Measurements from ENCODE around the gene SFSWAP. TPM values are rescaled to one million over a fixed set of nuclear protein-coding genes. Genes with fewer than 3 reads are reported as not detected.
"Not testable (repeated sequence)": the region's sequence is repeated elsewhere in the genome, so short reads cannot be mapped to it uniquely, and the experiment has no call there.

The SFSWAP gene
- total RNA-seq, 1 donor from 2014 or later, result 33.1 TPM

- DNase-seq (ENCODE audit: extremely low read depth, low read depth, low spot score), result no peak
Measured at GRCh38 chr12:131801254-131801866, 90.5 kb downstream of the SFSWAP start.

- DNase-seq (ENCODE audit: extremely low read depth, low read depth, low spot score), result no peak
Measured at GRCh38 chr12:131803961-131804521, 93.2 kb downstream of the SFSWAP start.

GRCh38 chr12:131805421-131805820, 94.5 kb downstream of the SFSWAP start:
- no peak for DNase-seq (ENCODE audit: extremely low read depth, low read depth, low spot score)

- no peak for DNase-seq (ENCODE audit: extremely low read depth, low read depth, low spot score)
Measured at GRCh38 chr12:131806674-131807073, 95.8 kb downstream of the SFSWAP start.

- no peak for DNase-seq (ENCODE audit: extremely low read depth, low read depth, low spot score)
Measured at GRCh38 chr12:131808744-131809371, 98.0 kb downstream of the SFSWAP start.

- DNase-seq (ENCODE audit: extremely low read depth, low read depth, low spot score), result not testable (repeated sequence)
Measured at GRCh38 chr12:131809476-131810254, 98.8 kb downstream of the SFSWAP start.

- DNase-seq (ENCODE audit: extremely low read depth, low read depth, low spot score), result no peak
Measured at GRCh38 chr12:131810726-131811125, 99.8 kb downstream of the SFSWAP start.

- DNase-seq (ENCODE audit: extremely low read depth, low read depth, low spot score), result no peak
Measured at GRCh38 chr12:131815131-131815530, 104.2 kb downstream of the SFSWAP start.

GRCh38 chr12:131816495-131816894, 105.6 kb downstream of the SFSWAP start:
- DNase-seq (ENCODE audit: extremely low read depth, low read depth, low spot score), result no peak

- no peak for DNase-seq (ENCODE audit: extremely low read depth, low read depth, low spot score)
Measured at GRCh38 chr12:131817241-131817640, 106.4 kb downstream of the SFSWAP start.

- no peak for DNase-seq (ENCODE audit: extremely low read depth, low read depth, low spot score)
Measured at GRCh38 chr12:131818821-131819585, 108.1 kb downstream of the SFSWAP start.

GRCh38 chr12:131824450-131824849, 113.6 kb downstream of the SFSWAP start:
- no peak for DNase-seq (ENCODE audit: extremely low read depth, low read depth, low spot score)

- DNase-seq (ENCODE audit: extremely low read depth, low read depth, low spot score), result no peak
Measured at GRCh38 chr12:131825146-131825892, 114.4 kb downstream of the SFSWAP start.

- no peak for DNase-seq (ENCODE audit: extremely low read depth, low read depth, low spot score)
Measured at GRCh38 chr12:131826097-131826928, 115.4 kb downstream of the SFSWAP start.

GRCh38 chr12:131827961-131828534, 117.2 kb downstream of the SFSWAP start, which contains the start of gene MMP17:
MMP17 (plus strand) TSS chr12:131828393; CDS start chr12:131828495, 102 bp downstream.
- no peak for DNase-seq (ENCODE audit: extremely low read depth, low read depth, low spot score)

GRCh38 chr12:131828671-131829355, 117.9 kb downstream of the SFSWAP start:
- no peak for DNase-seq (ENCODE audit: extremely low read depth, low read depth, low spot score)

GRCh38 chr12:131829356-131829747, 118.5 kb downstream of the SFSWAP start:
- no peak for DNase-seq (ENCODE audit: extremely low read depth, low read depth, low spot score)

GRCh38 chr12:131829791-131830334, 119.0 kb downstream of the SFSWAP start:
- no peak for DNase-seq (ENCODE audit: extremely low read depth, low read depth, low spot score)

All from glomerular endothelial cell (primary cell).